H1 (cell line): Measurements from ENCODE around the gene SEZ6. TPM values are rescaled to one million over a fixed set of nuclear protein-coding genes. Genes with fewer than 3 reads are reported as not detected.

ENCODE experiments used
- CTCF ChIP-seq, 3 experiments: IDR thresholded peaks; 1 replicate in 2 of 3; 2 replicates in 1 of 3; pipeline versions ENCODE4 v1.5.1 to v1.6.1; 2011; ENCODE audit warnings: low read length in 3 of 3, mild to moderate bottlenecking in 3 of 3, inconsistent platforms in 2 of 3, low read depth in 1 of 3, moderate library complexity in 1 of 3; ENCODE audit not compliant: insufficient read depth in 1 of 3; ENCODE audit errors: control extremely low read depth in 1 of 3
- EP300 ChIP-seq, 2 experiments: IDR thresholded peaks; 1 replicate in 1 of 2; 2 replicates in 1 of 2; pipeline ENCODE4 v1.6.1; 2011 to 2012; ENCODE audit warnings: low read depth in 2 of 2, low read length in 2 of 2, mild to moderate bottlenecking in 2 of 2, borderline replicate concordance in 1 of 2, inconsistent platforms in 1 of 2, moderate library complexity in 1 of 2
- GABPA ChIP-seq: IDR thresholded peaks from 2 replicates; pipeline ENCODE4 v1.6.1; 2011; ENCODE audit warnings: mild to moderate bottlenecking, low read length, moderate library complexity, borderline replicate concordance; ENCODE audit not compliant: insufficient read depth
- PHF8 ChIP-seq: fragments of 200-600 bp; sonication (generic); conservative IDR thresholded peaks from 2 replicates; pipeline ENCODE4 v1.7.1; 2012; ENCODE audit warnings: low read depth, mild to moderate bottlenecking, inconsistent platforms, low read length, moderate library complexity
- ZNF274 ChIP-seq: IDR thresholded peaks from 2 replicates; pipeline ENCODE4 v1.7.0; 2012; ENCODE audit warnings: low read length, borderline replicate concordance; ENCODE audit errors: extremely low read depth
- polyA plus RNA-seq, 7 experiments: library from polyadenylated mRNA; depleted of rRNA in 3 of 7; stranded (reverse) in 5 of 7; unstranded in 2 of 7; fragments of >200 nt in 5 of 7; fragments of 200-250 nt in 2 of 7; gene quantifications; 1 replicate in 5 of 7; 2 replicates in 1 of 7; 4 replicates in 1 of 7; pipeline versions ENCODE4 v1.2.1 to v1.2.3, GENCODE V29; 2011 to 2013; ENCODE audit warnings: missing spikeins in 2 of 7, mixed read lengths in 2 of 7
- total RNA-seq: library from RNA; stranded (reverse); fragmentation: NEBNext Ultra II Directional; extraction: Animal tissue kit (Norgen Biotek cat#: 25700); gene quantifications from 2 replicates; pipeline ENCODE4 v1.2.1, GENCODE V29; 2021

Gene SEZ6
- total and polyA plus RNA-seq, 2 of the 8 experiments (the other 6 are each of a cell fraction or from before 2014, with no cell fraction given): 6.9 to 16.1 TPM

DNA sequence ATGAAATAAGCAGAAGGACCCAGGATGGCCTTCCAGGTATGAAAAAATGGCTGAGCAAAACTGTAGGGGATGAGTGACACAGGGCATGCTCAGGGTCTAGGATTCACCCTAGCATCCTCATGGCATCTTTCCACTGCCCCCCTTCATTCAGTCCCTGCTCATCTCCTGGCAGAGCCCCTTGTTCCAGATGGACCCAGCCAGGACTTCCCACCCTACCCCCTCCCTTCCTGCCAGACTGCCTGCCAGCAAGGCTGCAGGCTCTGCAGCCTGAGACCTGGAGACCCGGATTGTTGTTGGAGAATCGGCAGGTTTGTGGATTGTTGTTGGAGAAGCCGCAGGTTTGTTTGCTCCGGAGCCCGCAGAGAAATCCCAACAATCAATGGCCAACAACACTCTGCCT is 6.6 kb downstream of the SEZ6 start (continued):
- TF ChIP-seq GABPA: no peak
- TF ChIP-seq PHF8: no peak
- TF ChIP-seq ZNF274: no peak
- TF ChIP-seq CTCF (IDR thresholded peaks at IDR 0.05; ENCODE audit: control extremely low read depth in 1 of 3, insufficient read depth in 1 of 3, low read depth in 1 of 3, low read length in 3 of 3): no peak
- no peak for TF ChIP-seq EP300 (IDR thresholded peaks at IDR 0.05; ENCODE audit: borderline replicate concordance in 1 of 2, low read depth in 2 of 2, low read length in 2 of 2)
